HCT116 (cell line): ENCODE data around the gene PRRG1. TPM values are rescaled to one million over a fixed set of nuclear protein-coding genes. Genes with fewer than 3 reads are reported as not detected.

ENCODE experiments used
- ATAC-seq: fragments of 200-7000 bp; cut with Tn5 transposase; 2 replicates; pipeline ENCODE4 v1.9.1; 2020; ENCODE audit warnings: mild to moderate bottlenecking, moderate library complexity
- BruUV-seq: library from RNA; stranded (reverse); fragments of 400-500 nt; replicated peaks from 2 replicates; lab custom pipeline; 2021; lab: Mats Ljungman, UMichigan
- CTCF ChIA-PET: fragments of 300-600 bp; sonication (Branson Sonifier 250); formaldehyde crosslinking; loops from one replicate; lab custom pipeline; 2021; ENCODE audit warnings: antibody characterized with exemption; lab: Charles Lee
- POLR2A ChIA-PET: fragments of 300-600, 350-600 bp; sonication (Branson Sonifier 250); formaldehyde crosslinking; loops from one replicate; lab custom pipeline; 2021; ENCODE audit warnings: antibody characterized with exemption; lab: Charles Lee
- RAD21 ChIA-PET, 2 experiments: fragments of 300-600 bp; sonication (Branson Sonifier 250); formaldehyde crosslinking; loops; one replicate each; lab custom pipeline; 2023; ENCODE audit warnings: low total read pairs in 2 of 2; ENCODE audit not compliant: uncharacterized antibody in 2 of 2, unreplicated experiment in 2 of 2, low non-redundant PET in 1 of 2; lab: Charles Lee
- DNase-seq: peaks from one replicate; pipeline ENCODE4 v3.0.0-alpha.2; 2010; ENCODE audit warnings: low read depth, low spot score
- H2AFZ ChIP-seq: fragments of 200-600 bp; shearing (Covaris generic), sonication (generic); 2 replicates; pipeline ENCODE4 v1.6.1; 2017; ENCODE audit warnings: low read depth, mixed run types, mixed read lengths, antibody characterized with exemption, low read length; ENCODE audit not compliant: poor library complexity, severe bottlenecking
- H3K27ac ChIP-seq: 2 replicates; pipeline ENCODE4 v1.5.1; 2012; ENCODE audit warnings: low read depth, low read length
- H3K27me3 ChIP-seq: fragments of 200-600 bp; sonication (generic); 2 replicates; pipeline ENCODE4 v1.6.1; 2016; ENCODE audit warnings: mixed run types, low read length, mixed read lengths; ENCODE audit not compliant: insufficient read depth
- H3K36me3 ChIP-seq, 2 experiments: fragments of 200-500 bp in 1 of 2; fragments of 200-600 bp in 1 of 2; sonication (Bioruptor generic) in 1 of 2; sonication (generic) in 1 of 2; 2 replicates each; pipeline versions ENCODE4 v1.5.1 to v1.6.1; 2014 to 2016; ENCODE audit warnings: low read length in 2 of 2, inconsistent platforms in 1 of 2, mixed read lengths in 1 of 2, mixed run types in 1 of 2; ENCODE audit not compliant: insufficient read depth in 2 of 2, control insufficient read depth in 1 of 2
- H3K4me1 ChIP-seq, 2 experiments: fragments of 200-600 bp in 1 of 2; sonication (generic) in 1 of 2; 2 replicates each; pipeline versions ENCODE4 v1.5.1 to v1.6.1; 2012 to 2017; ENCODE audit warnings: low read length in 2 of 2, inconsistent platforms in 1 of 2, mild to moderate bottlenecking in 1 of 2, mixed read lengths in 1 of 2, mixed run types in 1 of 2, moderate library complexity in 1 of 2; ENCODE audit not compliant: insufficient read depth in 2 of 2, control insufficient read depth in 1 of 2
- H3K4me2 ChIP-seq: fragments of 200-600 bp; sonication (generic); 2 replicates; pipeline ENCODE4 v1.6.1; 2017; ENCODE audit warnings: mixed run types, low read length, mixed read lengths
- H3K4me3 ChIP-seq, 2 experiments: fragments of 200-600 bp in 1 of 2; sonication (generic) in 1 of 2; replicated peaks in 1 of 2; 2 replicates each; pipeline ENCODE4 v1.5.1; 2011 to 2016; ENCODE audit warnings: low read length in 2 of 2, control low read depth in 1 of 2, low read depth in 1 of 2, mild to moderate bottlenecking in 1 of 2, mixed read lengths in 1 of 2, mixed run types in 1 of 2
- H3K79me2 ChIP-seq: fragments of 200-600 bp; sonication (generic); 2 replicates; pipeline ENCODE4 v1.6.1; 2017; ENCODE audit warnings: mild to moderate bottlenecking, mixed run types, low read length, moderate library complexity, mixed read lengths; ENCODE audit not compliant: insufficient read depth
- H3K9ac ChIP-seq: fragments of 200-600 bp; sonication (generic); 2 replicates; pipeline ENCODE4 v1.6.1; 2016; ENCODE audit warnings: low read length, mixed read lengths
- H3K9me2 ChIP-seq: fragments of 200-600 bp; sonication (generic), shearing (Covaris generic); 2 replicates; pipeline ENCODE4 v1.6.1; 2017; ENCODE audit warnings: mixed run types, mild to moderate bottlenecking, moderate library complexity; ENCODE audit not compliant: insufficient read depth
- H3K9me3 ChIP-seq, 2 experiments: fragments of 200-500 bp in 1 of 2; fragments of 200-600 bp in 1 of 2; sonication (Bioruptor generic) in 1 of 2; sonication (generic) in 1 of 2; 2 replicates each; pipeline ENCODE4 v1.6.1; 2014 to 2017; ENCODE audit warnings: low read length in 2 of 2, mixed read lengths in 2 of 2, inconsistent platforms in 1 of 2, low read depth in 1 of 2, mild to moderate bottlenecking in 1 of 2, mixed run types in 1 of 2, moderate library complexity in 1 of 2; ENCODE audit not compliant: control insufficient read depth in 1 of 2, insufficient read depth in 1 of 2
- H4K20me1 ChIP-seq: fragments of 200-600 bp; sonication (generic), shearing (Covaris generic); 2 replicates; pipeline ENCODE4 v1.6.1; 2017; ENCODE audit warnings: mixed run types, mild to moderate bottlenecking, moderate library complexity; ENCODE audit not compliant: insufficient read depth
- CTCF ChIP-seq, 3 experiments: fragments of 200-600 bp in 1 of 3; sonication (generic) in 1 of 3; IDR thresholded peaks in 2 of 3; conservative IDR thresholded peaks in 1 of 3; 2 replicates each; pipeline ENCODE4 v1.5.1; 2012 to 2017; ENCODE audit warnings: low read depth in 2 of 3, low read length in 2 of 3, antibody characterized with exemption in 1 of 3, borderline replicate concordance in 1 of 3, control low read depth in 1 of 3, mild to moderate bottlenecking in 1 of 3, mixed read lengths in 1 of 3, mixed run types in 1 of 3, moderate library complexity in 1 of 3; ENCODE audit not compliant: insufficient read depth in 1 of 3
- EGR1 ChIP-seq: IDR thresholded peaks from 2 replicates; pipeline ENCODE4 v1.6.1; 2012; ENCODE audit warnings: low read depth
- EZH2phosphoT487 ChIP-seq: fragments of 200-600 bp; IDR thresholded peaks from 2 replicates; pipeline ENCODE4 v1.6.1; 2018; ENCODE audit warnings: antibody characterized with exemption, borderline replicate concordance
- JUND ChIP-seq: IDR thresholded peaks from 2 replicates; pipeline ENCODE4 v1.6.1; 2012
- MAX ChIP-seq: IDR thresholded peaks from 2 replicates; pipeline ENCODE4 v1.6.1; 2012
- POLR2AphosphoS5 ChIP-seq: IDR thresholded peaks from 2 replicates; pipeline ENCODE4 v1.6.1; 2011; ENCODE audit warnings: mild to moderate bottlenecking, low read depth, low read length, moderate library complexity
- RAD21 ChIP-seq: IDR thresholded peaks from 2 replicates; pipeline ENCODE4 v1.6.1; 2012; ENCODE audit warnings: low read depth, mild to moderate bottlenecking
- REST ChIP-seq: IDR thresholded peaks from 2 replicates; pipeline ENCODE4 v1.6.1; 2012; ENCODE audit warnings: low read depth
- SP1 ChIP-seq: IDR thresholded peaks from 2 replicates; pipeline ENCODE4 v1.6.1; 2012; ENCODE audit warnings: low read depth
- TCF7L2 ChIP-seq: IDR thresholded peaks from 2 replicates; pipeline ENCODE4 v1.7.0; 2011; ENCODE audit warnings: borderline replicate concordance, inconsistent platforms; ENCODE audit not compliant: insufficient read depth, insufficient read length; ENCODE audit errors: extremely low read depth
- ZFX ChIP-seq: fragments of 450-650 bp; IDR thresholded peaks from 2 replicates; pipeline ENCODE4 v1.6.1; 2017
- intact Hi-C: fragments of 100-400 bp; cut with micrococcal nuclease; formaldehyde crosslinking; loops from 2 replicates; pipeline ENCODE4 v1.10.0; 2022
- total RNA-seq: library from RNA; stranded (reverse); gene quantifications from one replicate; pipeline ENCODE4 v1.2.1, GENCODE V29; 2021; ENCODE audit not compliant: unreplicated experiment
- TF ChIP-seq, protein P1 (sequence below): IDR thresholded peaks from 2 replicates; pipeline ENCODE4 v1.6.1; 2011; ENCODE audit warnings: mild to moderate bottlenecking, low read length, moderate library complexity; ENCODE audit not compliant: insufficient replicate concordance; ENCODE audit errors: extremely low read depth
- TF ChIP-seq, protein P2 (sequence below): IDR thresholded peaks from 2 replicates; pipeline ENCODE4 v1.6.1; 2012

The PRRG1 gene
- total RNA-seq, 1 experiment from 2014 or later, result 16.0 TPM

DNA sequence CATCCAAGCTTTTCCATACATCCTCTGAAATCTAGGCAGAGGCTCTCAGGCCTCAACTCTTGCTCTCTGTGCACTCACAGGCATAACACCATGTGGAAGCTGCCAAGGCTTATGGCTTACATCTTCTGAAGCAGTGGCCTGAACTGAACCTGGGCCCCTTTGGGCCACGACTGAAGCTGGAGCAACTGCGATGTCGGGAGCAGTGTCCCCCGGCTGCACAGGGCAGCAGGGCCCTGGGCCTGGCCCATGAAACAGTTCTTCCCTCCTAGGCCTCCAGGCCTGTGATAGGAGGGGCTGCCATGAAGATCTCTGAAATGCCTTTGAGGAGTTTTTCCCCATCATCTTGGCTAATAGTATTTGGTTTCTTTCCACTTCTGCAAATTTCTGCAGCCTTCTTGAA lies 39.2 kb downstream of the PRRG1 start:
- H3K27ac ChIP-seq, result no peak overlapping the region
- no peak overlapping the region for H3K4me2 ChIP-seq
- TF ChIP-seq TCF7L2 (no peak), SP1 (no peak), REST (no peak), EGR1 (no peak), POLR2AphosphoS5 (no peak), EZH2phosphoT487 (no peak), RAD21 (no peak), CTCF (IDR thresholded peaks at IDR 0.05 in 2 of 3, conservative IDR thresholded peaks at IDR 0.05 in 1 of 3; ENCODE audit: borderline replicate concordance in 1 of 3, insufficient read depth in 1 of 3, low read depth in 2 of 3, low read length in 2 of 3) (no peak), MAX (no peak), JUND (no peak), ZFX (no peak)
- TF ChIP-seq, protein P1, sequence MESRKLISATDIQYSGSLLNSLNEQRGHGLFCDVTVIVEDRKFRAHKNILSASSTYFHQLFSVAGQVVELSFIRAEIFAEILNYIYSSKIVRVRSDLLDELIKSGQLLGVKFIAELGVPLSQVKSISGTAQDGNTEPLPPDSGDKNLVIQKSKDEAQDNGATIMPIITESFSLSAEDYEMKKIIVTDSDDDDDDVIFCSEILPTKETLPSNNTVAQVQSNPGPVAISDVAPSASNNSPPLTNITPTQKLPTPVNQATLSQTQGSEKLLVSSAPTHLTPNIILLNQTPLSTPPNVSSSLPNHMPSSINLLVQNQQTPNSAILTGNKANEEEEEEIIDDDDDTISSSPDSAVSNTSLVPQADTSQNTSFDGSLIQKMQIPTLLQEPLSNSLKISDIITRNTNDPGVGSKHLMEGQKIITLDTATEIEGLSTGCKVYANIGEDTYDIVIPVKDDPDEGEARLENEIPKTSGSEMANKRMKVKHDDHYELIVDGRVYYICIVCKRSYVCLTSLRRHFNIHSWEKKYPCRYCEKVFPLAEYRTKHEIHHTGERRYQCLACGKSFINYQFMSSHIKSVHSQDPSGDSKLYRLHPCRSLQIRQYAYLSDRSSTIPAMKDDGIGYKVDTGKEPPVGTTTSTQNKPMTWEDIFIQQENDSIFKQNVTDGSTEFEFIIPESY, result no peak
- TF ChIP-seq, protein P2, sequence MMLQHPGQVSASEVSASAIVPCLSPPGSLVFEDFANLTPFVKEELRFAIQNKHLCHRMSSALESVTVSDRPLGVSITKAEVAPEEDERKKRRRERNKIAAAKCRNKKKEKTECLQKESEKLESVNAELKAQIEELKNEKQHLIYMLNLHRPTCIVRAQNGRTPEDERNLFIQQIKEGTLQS, result no peak
- ATAC-seq, result no peak
- H2AFZ ChIP-seq, result no peak overlapping the region
- H3K4me1 ChIP-seq, result no peaks in the 10 kb centered on the region
- intact Hi-C loops, result no loop called here
- H3K9ac ChIP-seq, result no peak overlapping the region
- no TSS peak for BruUV-seq
- 0 out of 4 replicates have a peak, but pooled peaks cover 0 to 6% of the 10 kb centered on the region in 2 experiments for H3K36me3 ChIP-seq
- ChIA-PET RAD21 (no interaction called here), CTCF (no interaction called here), POLR2A (no interaction called here)
- no peak for DNase-seq
- H3K79me2 ChIP-seq, result peaks cover 30% of the 10 kb centered on the region; the same call in 1 of the 2 replicates
- no peaks in the 10 kb centered on the region for H3K9me3 ChIP-seq
- no peaks in the 10 kb centered on the region for H3K9me2 ChIP-seq
- H3K4me3 ChIP-seq, result no peak overlapping the region
- H3K27me3 ChIP-seq, result no peaks in the 10 kb centered on the region
- H4K20me1 ChIP-seq, result no peaks in the 10 kb centered on the region
